Brain pericyte (primary cell): ENCODE data around the gene CSMD2.

Experiments used
- DNase-seq: peaks from one replicate; pipeline ENCODE4 v3.0.0-alpha.2; 2012; ENCODE audit warnings: low read depth, low spot score

The CSMD2 gene

DNA sequence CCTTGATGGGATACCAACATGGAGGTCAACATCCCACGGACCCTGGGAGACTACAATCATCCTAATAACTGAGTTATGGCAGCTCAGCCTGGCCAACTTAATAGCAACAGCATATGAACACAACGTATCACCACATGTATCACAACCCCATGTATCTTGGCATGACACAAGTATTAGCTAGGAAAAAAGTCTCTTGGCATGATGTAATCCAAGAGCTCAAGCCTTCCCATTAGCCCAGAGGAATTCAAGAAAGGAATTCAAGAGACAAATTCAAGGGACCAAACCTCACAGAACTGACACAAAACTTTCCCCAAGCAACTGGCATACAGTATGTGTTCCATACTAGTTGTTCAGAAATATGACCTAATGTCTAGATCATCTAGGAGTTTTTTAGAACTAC, 402.1 kb downstream of the CSMD2 start:
- no peak for DNase-seq

DNA sequence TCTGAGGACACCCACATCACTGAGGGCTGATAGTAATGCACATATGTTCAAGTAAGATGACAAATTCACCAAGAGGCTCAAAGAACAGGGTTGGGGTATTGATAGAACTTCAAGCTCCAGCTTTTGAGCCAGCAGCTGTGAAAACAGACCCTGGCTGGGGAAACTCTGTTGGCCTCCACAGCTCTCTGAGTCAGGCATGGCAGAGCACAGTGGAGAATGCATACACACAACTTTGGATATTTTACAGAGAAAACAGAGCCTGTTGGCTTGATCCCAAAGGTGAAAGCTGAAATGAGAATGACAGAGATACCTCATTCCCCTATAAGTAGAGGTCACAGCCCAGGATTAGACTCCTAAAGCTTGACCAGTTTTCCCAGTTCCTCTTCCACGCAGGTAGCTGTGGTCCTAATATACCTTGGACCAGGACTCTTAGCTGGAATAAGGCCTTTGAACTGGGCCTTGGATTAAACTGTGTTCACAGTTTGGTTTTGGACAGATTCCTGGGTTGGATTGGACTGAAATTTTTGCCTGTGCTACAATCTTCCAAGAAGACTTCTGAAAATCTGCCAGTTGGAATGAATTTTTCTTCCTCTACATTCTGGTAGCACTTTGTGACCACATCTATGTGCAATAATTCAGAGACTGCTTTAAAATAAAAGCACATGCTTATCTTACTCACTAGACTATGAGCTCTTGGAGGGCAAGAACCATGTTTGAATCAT, 402.8 kb downstream of the CSMD2 start:
- DNase-seq: no peak

DNA sequence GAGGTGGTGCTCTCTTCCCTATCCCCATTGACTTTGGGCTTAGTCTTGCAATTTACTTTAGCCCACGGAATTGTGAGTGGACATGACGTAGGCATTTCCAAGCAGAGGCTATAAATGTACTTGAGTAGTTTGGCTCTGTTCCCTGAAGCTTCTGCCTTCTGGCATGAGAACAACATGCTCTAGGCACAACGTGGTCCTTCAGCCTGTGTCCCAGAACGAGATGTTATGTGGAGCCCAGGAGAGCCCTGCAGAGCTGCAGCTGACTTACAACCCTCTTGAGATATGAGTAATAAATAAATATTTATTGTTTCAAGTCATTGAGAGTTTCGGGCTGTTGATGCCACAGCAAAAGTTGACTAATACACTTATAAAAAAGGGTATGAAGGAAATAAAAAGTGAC, 406.3 kb downstream of the CSMD2 start:
- DNase-seq: no peak

DNA sequence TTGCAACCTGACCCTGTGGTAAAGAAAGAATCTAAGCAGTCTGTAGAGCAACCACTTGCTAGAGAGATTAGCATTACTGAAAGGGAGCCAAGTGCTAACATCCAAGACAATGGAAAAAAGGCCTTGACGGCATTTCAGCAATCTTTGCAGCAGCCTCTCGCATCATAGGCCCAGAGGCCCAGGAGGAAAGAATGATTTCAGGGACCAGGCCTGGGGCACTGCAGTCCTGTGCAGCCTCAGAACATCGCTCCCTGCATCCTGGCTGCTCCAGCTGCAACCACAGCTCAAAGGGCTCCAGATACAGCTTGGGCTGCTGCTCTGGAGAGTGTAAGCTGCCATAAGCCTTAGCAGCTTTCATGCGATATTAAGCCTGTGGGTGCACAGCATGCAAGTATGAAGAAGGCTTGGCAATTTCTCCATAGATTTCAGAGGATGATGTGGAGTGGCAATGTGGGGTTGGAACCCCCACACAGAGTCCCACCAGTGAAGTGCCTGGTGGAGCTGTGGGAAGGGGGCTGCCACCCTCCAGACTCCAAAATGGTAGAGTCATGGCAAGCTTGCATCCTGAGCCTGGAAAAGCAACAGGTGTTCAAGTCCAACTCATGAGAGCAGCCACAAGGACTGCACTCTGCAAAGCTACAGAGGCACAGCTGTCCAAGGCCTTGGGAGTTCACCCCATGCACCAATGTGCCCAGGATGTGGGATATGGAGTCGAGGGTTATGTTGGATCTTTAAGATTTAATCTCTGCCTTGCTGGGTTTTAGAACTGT, 411.8 kb downstream of the CSMD2 start:
- no peak for DNase-seq

DNA sequence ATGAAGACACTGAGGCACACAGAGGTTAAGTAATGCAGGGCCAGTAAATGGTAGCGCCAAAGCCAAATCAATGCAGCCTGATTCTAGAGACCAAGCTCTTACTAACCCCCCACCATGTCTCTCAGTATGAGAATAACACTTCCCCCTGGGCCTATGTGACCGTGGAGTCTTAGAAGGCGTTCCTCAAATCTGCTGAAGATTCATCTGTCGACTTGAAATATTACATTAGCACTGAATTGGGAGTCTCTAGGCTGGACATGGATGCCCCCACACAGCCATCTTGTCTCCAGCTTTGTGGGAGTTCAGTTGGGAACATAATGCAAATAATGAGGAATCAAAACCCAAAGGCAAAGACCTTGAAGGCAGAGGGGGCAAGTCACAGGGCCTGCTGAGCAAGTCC, 419.1 kb downstream of the CSMD2 start:
- DNase-seq: no peak

DNA sequence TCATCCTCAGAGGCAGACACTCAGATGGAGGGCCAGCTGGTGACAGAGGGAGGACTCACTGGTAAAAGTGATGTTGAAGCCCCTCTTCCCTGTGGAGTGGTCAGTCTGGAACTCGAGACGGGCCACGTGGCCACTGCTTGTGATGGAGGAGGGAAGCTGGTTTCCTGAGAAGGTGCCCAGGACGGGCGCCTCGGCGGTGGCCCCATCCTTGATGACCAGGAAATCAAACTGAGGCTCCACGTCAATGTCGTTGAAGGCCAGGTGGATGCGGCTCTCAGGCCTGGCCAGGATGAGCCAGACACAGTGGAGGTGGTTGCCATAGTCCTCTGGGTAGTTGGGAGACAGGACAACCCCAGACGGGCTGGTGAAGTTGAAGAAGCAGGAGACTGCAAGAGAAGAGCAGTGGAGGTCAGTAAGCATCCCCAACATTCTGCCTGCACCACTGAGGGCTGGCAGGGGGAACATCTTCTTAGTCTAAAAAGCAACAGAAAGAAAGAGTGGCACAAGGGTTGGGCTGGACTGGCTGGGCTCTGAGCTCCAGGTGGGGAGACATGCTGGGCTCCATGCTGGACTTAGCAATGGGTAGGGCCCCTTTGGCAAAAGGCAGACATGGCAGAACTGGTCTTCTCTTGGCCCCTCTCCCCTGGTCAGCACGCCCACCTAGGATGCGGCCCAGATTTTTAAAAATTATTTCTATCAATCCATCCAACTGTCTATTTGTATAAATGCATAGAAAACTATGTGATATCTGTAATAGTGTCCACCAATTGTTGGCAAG, 421.6 kb downstream of the CSMD2 start:
- DNase-seq: no peak

DNA sequence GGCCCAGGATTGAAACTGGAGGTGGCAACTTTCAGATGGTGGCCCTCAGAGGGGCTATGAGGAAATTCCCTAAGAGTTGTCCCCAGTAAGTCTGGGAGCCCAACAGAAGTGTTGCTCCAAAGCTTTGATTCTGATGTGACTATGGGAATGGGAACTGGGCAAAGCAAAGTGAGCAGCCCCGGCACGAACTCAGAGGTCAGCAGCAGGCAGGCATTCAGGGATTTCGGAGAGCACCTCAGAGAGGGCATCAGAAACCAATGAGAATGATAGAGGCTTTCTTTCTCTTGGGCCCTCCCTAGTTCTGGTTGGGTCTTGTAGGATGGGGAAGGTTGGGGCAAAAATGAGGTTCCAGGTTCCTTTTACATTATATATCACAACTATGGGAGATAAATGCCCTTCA, 422.4 kb downstream of the CSMD2 start:
- no peak for DNase-seq

DNA sequence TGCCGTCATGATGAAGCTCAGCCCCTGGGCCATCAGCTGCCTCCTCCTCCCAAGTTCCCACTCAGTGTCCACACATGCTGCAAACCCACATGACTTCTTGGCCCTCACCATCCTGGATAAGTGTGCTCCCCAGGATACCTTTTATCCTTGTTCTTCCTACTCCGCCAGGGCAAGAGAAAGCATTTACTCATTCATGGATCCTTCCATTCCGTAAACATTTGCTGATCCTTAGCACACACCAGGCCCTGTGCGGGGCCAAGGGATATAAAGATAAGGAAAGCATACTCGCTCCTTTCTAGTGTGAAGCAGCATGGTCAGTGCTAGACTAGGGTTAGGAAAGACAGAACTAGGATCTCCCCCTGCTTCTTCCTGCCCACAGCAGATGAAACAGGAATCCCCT, 423.3 kb downstream of the CSMD2 start:
- DNase-seq: no peak

DNA sequence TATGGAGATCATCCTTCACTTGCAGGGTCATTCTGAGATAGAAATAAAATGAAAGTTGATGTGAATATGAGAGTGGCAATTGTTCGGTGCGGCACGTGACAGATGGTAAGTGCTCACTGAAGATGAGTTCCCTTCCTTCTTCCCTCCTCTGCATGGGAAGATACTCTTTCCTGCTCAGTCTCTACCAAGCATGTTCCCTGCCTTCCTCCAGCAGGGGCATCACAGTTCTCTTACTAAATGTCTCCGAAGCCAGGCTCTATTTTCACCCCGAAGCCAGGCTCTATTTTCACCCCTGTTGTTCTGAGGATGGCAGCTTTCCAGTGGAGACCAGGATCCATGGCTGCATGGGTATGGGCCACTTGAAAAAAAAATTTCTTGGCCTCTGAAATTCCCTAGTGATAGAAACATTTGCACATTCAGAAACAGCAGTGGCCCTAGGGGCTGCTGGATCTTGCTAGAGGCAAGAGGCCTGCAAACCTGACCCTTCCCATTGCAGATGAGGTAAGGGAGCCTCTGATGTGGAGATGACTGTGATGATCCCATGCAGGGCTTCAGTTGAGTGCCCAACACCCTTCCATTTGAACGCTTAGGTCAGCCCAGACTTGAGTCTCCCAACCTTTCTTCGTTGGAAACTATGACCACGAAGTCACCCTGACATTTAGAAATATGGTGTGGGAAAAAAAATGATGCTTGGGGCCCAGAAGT, 424.8 kb downstream of the CSMD2 start:
- no peak for DNase-seq

DNA sequence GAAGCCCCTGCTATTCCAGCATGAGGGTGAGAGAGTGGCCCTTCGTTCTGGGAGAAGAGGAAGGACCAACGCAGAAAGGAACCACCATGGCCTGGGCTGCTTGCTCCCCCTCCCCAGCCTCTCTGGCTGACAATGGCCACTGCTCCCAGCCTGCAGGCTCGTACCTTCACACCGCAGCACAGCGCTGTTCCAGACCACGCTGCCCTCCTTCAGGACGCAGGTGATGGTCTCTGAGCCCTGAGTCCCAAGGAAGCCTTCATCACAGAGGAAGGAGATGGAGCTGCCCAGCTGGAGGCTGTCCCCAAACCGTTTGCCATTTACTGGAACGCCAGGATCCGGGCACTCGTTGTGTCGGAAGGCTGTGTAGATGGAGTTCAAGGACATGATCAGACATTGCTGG, 426.1 kb downstream of the CSMD2 start:
- DNase-seq: no peak

DNA sequence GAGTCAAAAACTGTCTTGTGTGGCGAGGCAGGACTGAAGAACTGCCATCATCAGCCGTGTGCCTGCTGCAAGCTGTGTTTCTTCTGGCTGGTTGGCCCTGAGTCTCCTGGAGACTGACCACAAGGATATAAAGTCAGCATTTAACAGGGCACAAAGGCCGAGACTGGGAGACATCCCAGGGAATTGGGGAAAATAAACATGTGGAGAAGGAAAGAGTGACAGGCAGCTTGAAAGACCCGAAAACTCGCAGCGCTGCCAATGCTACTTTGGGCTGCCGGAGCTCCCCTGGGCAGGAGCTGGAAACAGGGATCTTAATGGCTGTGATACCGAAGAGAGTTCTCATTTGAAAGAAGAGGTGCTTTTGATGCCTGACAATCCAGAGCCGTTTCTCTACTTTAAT, 426.5 kb downstream of the CSMD2 start:
- DNase-seq: no peak

DNA sequence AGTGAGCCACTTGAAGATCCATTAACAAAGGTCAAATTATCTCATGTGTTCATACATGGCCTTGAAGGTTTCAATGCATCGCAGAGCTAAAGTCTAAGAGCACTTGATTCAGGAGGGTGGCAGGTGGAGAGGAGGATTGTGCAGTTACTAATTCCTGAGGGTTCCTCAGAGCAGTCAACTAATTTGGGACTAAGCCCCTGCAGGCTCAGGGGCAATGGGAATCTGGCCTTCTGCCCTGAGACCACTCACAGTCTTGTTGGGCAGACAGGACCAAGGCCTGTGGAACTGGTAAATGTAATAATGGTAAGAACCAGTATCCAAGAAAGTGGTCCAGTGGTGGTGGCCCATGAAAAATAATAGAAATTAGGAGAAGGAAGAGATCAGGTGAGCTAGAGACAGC, 428.5 kb downstream of the CSMD2 start:
- DNase-seq: no peak

DNA sequence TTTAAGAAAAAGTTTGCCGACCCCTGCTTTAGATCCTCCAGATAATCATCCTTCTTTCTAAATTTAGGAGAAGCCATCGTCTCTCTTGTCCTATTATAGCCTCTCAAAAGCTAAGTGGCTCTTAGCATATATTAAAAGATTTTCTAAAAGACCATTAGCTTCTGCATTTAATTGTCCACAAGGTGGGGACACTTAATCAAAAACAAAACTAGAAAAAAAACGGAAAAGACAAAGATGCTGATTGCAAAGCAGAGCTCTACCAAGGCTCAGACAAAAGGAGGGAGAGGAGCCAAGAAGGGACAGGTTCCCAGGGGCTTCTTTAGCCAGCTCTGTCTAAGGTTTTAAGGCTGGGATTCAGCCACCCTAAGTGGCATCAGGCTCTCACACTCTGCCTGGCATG, 429.4 kb downstream of the CSMD2 start:
- no peak for DNase-seq

DNA sequence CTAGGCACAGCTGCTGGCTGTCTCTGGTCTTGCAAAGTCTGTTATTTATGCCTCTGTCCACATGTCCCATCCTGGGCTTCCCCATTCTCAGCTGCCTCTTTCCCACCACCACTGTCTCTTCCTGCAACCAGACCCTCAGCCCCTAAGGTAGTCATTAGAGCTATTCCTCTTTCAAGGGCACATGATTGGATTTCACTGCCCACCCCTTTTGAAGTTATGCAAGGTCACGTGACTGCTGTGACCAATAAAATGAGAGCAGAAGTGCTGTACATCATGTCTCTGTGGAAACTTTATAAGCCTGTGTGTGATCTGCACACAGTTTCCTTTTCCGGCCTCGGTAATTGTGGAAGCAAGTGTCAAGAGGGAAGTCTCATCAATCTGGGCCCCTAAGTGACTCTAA, 437.7 kb downstream of the CSMD2 start:
- DNase-seq: no peak

DNA sequence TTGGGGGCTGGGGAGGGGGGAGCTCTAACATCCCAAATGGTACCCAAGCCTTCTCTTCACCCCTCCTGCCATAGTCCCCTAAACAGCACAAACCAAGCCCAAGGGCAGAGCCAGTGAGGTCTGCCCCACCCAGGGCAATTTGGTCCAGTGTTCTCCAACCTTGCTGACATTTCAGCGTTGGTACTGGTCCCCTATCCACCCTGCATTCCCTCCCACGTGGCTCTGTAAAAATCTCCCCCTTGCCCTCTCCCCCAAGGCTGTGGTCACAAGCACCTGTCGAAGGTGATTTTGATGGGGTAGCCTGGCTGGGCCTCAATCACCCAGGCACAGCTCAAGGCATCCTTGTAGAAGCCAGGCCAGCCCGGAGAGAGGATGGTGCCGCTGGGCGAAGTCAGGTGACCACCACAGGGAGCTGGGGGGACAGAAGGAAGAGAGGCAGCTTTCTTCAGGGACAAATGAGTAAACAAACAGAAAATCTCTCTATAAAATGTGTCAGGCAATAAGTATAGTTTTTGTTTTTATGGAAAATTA, 438.7 kb downstream of the CSMD2 start:
- DNase-seq: no peak

DNA sequence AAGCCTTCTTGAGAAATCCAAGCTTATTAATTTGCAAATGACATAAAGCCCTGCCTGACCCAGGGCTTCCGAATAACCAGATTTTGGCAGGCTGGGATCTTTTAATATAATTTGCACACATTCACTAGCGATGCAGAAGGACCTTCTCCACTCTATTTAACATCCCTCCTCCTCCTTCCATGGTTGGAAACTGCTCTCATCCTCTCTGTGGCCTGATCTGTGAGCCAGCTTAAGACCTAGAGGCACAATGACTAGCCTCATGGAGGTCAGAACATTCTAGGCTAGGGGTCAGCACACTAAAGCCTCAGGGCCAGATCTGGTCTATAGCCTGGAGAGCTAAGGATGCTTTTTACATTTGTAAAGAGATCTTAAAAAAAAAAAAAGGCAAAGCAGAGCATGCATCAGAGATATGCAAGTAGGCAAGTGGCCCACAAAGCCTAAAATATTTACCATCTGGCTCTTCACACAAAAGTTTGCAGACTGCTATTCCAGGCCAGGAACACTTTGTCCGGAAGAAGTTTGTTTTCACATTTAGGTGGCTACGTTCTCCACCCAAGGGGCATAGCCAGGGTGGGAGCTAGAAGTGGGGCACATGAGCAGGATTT, 439.4 kb downstream of the CSMD2 start:
- no peak for DNase-seq

DNA sequence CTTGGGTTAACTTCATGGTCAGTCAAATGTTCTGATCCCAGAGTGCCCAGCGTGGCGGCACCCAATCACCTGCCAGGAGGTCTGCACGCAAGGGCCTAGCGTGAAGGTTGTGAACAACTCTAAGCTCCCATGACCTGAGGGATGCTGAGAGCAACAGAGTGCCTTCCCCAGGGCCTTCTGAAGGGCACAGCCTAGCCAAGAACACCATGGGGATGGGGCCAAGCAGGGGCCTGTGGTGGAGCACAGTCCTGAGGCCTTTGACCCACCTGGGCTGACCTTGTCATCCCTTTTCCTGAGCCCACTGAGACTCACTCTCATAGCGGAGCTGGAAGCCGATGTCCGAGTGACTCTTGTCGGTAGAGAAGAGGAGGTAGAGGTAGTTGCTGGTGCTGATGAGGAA, 440.0 kb downstream of the CSMD2 start:
- no peak for DNase-seq

DNA sequence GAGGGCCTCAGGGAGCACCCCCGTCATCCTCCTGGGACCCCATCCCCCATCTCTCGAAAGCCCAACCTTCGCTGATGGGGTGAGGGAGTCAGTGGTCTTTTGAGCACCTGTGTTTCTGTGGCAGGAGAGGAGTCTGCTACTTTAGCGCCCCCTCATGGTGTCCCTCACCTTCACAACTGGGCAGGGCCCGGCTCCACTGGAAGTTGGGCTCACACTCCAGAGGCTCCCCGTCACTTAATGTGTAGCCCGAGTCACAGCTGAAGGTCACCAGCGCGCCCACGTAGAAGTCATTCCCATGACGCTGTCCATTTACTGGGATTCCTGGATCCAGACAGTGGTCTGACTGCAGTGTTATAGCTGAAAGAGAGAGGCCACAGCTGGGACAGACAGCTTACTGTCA, 440.7 kb downstream of the CSMD2 start:
- DNase-seq: no peak

DNA sequence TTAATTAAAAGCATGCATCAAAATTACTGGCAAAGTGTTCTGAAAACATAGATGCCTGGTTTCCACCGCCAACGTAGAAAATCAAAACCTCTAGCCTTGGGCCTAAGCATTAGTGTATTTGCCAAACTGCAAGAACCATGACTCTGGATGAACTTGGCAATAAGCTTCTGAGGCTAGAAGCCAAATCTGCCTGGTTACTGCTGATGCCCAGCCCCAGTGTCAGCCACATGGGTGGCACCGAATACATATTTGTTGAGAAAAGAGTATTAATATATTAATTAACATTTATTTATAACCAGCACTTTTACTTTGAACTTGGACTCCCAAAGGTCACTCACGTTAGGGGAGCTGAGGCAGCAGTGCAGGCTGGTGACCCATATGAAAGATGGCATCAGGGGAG, 441.8 kb downstream of the CSMD2 start:
- no peak for DNase-seq

DNA sequence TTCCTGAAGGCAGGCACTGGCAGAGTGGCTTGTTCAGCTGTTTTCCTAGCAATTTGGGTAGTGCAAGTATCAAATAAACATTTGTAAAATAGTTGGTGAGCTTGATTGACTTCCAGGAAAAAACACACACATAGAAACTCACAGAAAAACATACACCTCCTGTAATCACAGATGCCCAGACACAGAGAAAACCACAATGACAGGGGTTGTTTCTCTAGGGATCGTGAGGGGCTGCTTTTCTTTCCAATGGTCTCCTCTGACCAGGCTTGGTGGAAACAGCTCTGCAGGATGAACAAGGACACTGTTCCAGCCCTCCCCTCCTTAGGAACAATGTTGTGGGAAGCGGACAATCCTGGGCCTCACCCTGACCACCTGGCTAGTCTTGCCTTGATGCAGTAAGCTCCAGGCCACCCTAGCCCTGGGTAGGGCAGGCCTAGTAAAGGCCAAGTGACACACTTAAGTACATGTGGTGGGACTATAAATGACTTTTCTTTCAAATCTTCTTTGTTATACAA, 443.7 kb downstream of the CSMD2 start:
- DNase-seq: no peak
